Calu3 (cell line): ENCODE data around the gene GTF2H3. TPM values are rescaled to one million over a fixed set of nuclear protein-coding genes. Genes with fewer than 3 reads are reported as not detected.

Experiments used
- BruUV-seq: library from RNA; stranded (reverse); fragments of 400-500 nt; replicated peaks from 2 replicates; lab custom pipeline; 2021; lab: Mats Ljungman, UMichigan
- CTCF ChIA-PET: fragments of 300-600 bp; sonication (Branson Sonifier 250); formaldehyde crosslinking; loops from one replicate; lab custom pipeline; 2022; ENCODE audit warnings: antibody characterized with exemption; lab: Charles Lee
- DNase-seq: peaks from one replicate; pipeline ENCODE4 v3.0.0; 2022
- H3K27ac Mint-ChIP-seq: one replicate; pipeline ENCODE4 v1.8.0; 2022; ENCODE audit warnings: mixed read lengths; ENCODE audit not compliant: unreplicated experiment
- H3K27me3 Mint-ChIP-seq: one replicate; pipeline ENCODE4 v1.8.0; 2022; ENCODE audit warnings: mixed read lengths; ENCODE audit not compliant: unreplicated experiment
- H3K36me3 Mint-ChIP-seq: one replicate; pipeline ENCODE4 v1.8.0; 2022; ENCODE audit warnings: mild to moderate bottlenecking, moderate library complexity, mixed read lengths; ENCODE audit not compliant: insufficient read depth, unreplicated experiment
- H3K4me1 Mint-ChIP-seq: one replicate; pipeline ENCODE4 v1.8.0; 2022; ENCODE audit warnings: mild to moderate bottlenecking, low read depth, mixed read lengths; ENCODE audit not compliant: unreplicated experiment
- H3K4me3 Mint-ChIP-seq: one replicate; pipeline ENCODE4 v1.8.0; 2022; ENCODE audit warnings: mild to moderate bottlenecking, low read depth, moderate library complexity, mixed read lengths; ENCODE audit not compliant: unreplicated experiment
- H3K9me3 Mint-ChIP-seq: one replicate; pipeline ENCODE4 v1.8.0; 2022; ENCODE audit warnings: low read depth, mixed read lengths; ENCODE audit not compliant: unreplicated experiment
- intact Hi-C: fragments of 100-400 bp; cut with micrococcal nuclease; formaldehyde crosslinking; loops from one replicate; pipeline ENCODE4 v1.10.0; 2022; ENCODE audit not compliant: unreplicated experiment
- total RNA-seq: library from RNA; stranded (reverse); gene quantifications from 2 replicates; pipeline ENCODE4 v1.2.3, GENCODE V29; 2022
- TF ChIP-seq, protein P1 (sequence below): fragments of 200-600 bp; IDR thresholded peaks from one replicate; pipeline ENCODE4 v1.8.0; 2022; ENCODE audit warnings: antibody characterized with exemption; ENCODE audit not compliant: unreplicated experiment

GTF2H3 gene
- total RNA-seq, 1 experiment from 2014 or later = 59.8 TPM

DNA sequence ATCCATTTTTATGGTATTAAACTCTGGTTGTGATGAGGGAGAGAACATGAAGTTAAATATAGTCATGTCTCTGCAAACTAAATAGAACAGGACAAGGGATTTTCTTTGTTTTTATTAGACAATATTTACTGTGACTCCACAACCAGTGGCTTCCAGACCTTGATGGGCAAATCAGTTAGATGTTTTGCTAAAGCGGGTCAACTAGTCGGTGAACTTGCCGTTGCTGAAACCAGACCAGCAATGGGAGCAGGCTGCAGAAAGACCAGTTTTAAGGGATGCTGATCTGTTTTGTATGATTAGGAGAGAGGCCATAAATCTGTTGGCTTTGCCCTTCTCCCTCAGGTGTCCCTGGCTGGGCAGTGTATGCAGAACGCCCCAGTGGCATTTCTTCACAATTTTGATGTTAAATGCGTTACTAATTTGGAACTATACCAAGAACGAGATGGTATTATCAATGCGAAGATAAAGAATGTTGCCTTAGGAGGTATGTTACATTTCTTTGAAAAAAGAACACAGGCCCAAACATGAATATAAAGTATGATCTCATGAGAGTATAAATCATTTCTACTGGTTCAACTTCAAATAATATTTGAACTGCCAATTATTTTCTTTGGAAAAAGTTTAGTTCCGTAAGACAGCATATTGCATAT lies 56.7 kb downstream of the GTF2H3 start:
- no peaks in the 10 kb centered on the region for H3K27me3 Mint-ChIP-seq
- BruUV-seq = no TSS peak
- TF ChIP-seq, protein P1, sequence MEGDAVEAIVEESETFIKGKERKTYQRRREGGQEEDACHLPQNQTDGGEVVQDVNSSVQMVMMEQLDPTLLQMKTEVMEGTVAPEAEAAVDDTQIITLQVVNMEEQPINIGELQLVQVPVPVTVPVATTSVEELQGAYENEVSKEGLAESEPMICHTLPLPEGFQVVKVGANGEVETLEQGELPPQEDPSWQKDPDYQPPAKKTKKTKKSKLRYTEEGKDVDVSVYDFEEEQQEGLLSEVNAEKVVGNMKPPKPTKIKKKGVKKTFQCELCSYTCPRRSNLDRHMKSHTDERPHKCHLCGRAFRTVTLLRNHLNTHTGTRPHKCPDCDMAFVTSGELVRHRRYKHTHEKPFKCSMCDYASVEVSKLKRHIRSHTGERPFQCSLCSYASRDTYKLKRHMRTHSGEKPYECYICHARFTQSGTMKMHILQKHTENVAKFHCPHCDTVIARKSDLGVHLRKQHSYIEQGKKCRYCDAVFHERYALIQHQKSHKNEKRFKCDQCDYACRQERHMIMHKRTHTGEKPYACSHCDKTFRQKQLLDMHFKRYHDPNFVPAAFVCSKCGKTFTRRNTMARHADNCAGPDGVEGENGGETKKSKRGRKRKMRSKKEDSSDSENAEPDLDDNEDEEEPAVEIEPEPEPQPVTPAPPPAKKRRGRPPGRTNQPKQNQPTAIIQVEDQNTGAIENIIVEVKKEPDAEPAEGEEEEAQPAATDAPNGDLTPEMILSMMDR = no peak
- no peaks in the 10 kb centered on the region for H3K9me3 Mint-ChIP-seq
- peaks cover 2% of the 10 kb centered on the region for H3K36me3 Mint-ChIP-seq
- no peak overlapping the region for H3K27ac Mint-ChIP-seq
- DNase-seq = no peak
- intact Hi-C loops = no loop called here
- H3K4me1 Mint-ChIP-seq = no peaks in the 10 kb centered on the region
- CTCF ChIA-PET = interaction anchor here (0.5 kb wide), 1 partner anchor 67 kb away, joined by 3 read pairs; no protein-coding TSS in a partner anchor
- no peak overlapping the region for H3K4me3 Mint-ChIP-seq

DNA sequence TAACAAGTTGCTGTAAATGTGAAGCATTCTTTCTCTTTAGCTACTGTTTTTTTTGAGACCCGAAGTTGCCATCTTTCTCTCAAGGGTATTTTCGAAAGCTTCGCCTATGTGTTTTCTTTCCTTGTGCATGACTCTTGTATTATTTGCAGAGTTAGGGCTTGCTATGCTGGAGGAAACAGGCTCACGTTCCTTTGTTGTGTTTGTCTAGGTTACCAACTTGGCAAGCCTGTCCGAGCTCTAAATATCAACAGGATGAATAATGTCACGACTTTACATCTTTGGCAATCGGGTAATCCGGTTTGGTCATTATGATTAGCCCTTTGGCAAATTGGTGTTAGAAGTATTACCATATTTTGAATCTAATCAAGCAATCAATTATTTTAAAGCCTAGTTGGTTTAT lies 62.6 kb downstream of the GTF2H3 start:
- no peak overlapping the region for H3K27ac Mint-ChIP-seq
- intact Hi-C loops = no loop called here
- no peak overlapping the region for H3K4me3 Mint-ChIP-seq
- CTCF ChIA-PET = interaction anchor here (0.9 kb wide), 1 partner anchor 16 kb away, joined by 5 read pairs; the partner anchor contains the start of gene ATP6V0A2
- no TSS peak for BruUV-seq
- H3K9me3 Mint-ChIP-seq = no peaks in the 10 kb centered on the region
- TF ChIP-seq, protein P1 = no peak
- no peaks in the 10 kb centered on the region for H3K27me3 Mint-ChIP-seq
- peaks cover 4% of the 10 kb centered on the region for H3K36me3 Mint-ChIP-seq
- no peaks in the 10 kb centered on the region for H3K4me1 Mint-ChIP-seq
- no peak for DNase-seq

DNA sequence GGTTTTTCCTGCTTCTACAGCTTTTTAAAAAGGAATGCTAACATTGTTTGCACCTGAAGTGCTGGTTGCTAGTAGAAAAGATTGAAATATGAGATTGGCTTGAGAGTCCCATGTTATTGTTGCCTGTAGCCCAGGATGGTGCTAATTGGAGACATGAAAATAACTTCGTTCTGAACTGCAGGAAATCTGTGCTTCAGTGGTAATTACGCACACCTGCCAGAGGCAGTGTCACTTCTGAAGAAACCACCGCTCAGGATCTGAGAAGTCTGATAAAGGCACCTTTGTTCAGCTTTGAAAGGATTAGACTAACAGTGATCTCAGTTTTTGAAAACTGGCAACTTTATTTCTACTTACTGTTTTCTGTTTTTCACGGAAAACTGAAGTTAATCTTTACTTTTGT lies 63.0 kb downstream of the GTF2H3 start:
- DNase-seq = no peak
- H3K27ac Mint-ChIP-seq = no peak overlapping the region
- no TSS peak for BruUV-seq
- H3K4me1 Mint-ChIP-seq = no peaks in the 10 kb centered on the region
- no peaks in the 10 kb centered on the region for H3K9me3 Mint-ChIP-seq
- intact Hi-C loops = no loop called here
- TF ChIP-seq, protein P1 = no peak
- peaks cover 4% of the 10 kb centered on the region for H3K36me3 Mint-ChIP-seq
- H3K4me3 Mint-ChIP-seq = no peak overlapping the region
- CTCF ChIA-PET = interaction anchor here (0.9 kb wide), 1 partner anchor 16 kb away, joined by 5 read pairs; the partner anchor contains the start of gene ATP6V0A2
- no peaks in the 10 kb centered on the region for H3K27me3 Mint-ChIP-seq

DNA sequence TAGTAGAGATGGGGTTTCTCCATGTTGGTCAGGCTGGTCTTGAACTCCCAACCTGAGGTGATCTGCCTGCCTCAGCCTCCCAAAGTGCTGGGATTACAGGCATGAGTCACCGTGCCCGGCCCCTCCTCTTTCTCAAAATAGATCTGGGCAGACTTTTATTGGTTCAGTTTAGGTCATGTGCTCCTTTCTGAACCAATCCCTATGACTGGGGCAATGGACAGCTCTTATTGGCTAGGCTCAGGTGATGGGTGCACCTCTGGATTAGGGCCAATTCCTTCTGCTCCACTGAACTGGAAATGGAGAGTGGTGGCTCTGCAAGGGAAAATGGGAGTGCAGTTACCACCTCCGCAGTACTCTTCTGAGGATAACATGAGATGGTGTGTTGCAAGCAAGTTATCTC lies 72.3 kb downstream of the GTF2H3 start:
- TF ChIP-seq, protein P1 = no peak
- CTCF ChIA-PET = no interaction called here
- H3K4me3 Mint-ChIP-seq = no peak overlapping the region
- no peaks in the 10 kb centered on the region for H3K9me3 Mint-ChIP-seq
- DNase-seq = no peak
- no peak overlapping the region for H3K27ac Mint-ChIP-seq
- intact Hi-C loops = no loop called here
- peaks cover 9% of the 10 kb centered on the region for H3K36me3 Mint-ChIP-seq
- no peaks in the 10 kb centered on the region for H3K4me1 Mint-ChIP-seq
- no TSS peak for BruUV-seq
- H3K27me3 Mint-ChIP-seq = no peaks in the 10 kb centered on the region
